Fibroblast of lung (primary cell): ENCODE measurements around the gene HAUS2.

Experiments used
- EZH2 ChIP-seq: IDR thresholded peaks from 2 replicates; pipeline ENCODE4 v1.5.1; 2012; ENCODE audit warnings: low read length, control low read depth, mild to moderate bottlenecking; ENCODE audit errors: missing control alignments
- TF ChIP-seq, protein P1 (sequence below), 2 donors: IDR thresholded peaks in 1 of 2; conservative IDR thresholded peaks in 1 of 2; 1 replicate in 1 of 2; 2 replicates in 1 of 2; pipeline ENCODE4 v1.5.1; 2011 to 2012; ENCODE audit warnings: low read length in 2 of 2, control low read depth in 1 of 2, inconsistent platforms in 1 of 2, low read depth in 1 of 2, mild to moderate bottlenecking in 1 of 2

DNA sequence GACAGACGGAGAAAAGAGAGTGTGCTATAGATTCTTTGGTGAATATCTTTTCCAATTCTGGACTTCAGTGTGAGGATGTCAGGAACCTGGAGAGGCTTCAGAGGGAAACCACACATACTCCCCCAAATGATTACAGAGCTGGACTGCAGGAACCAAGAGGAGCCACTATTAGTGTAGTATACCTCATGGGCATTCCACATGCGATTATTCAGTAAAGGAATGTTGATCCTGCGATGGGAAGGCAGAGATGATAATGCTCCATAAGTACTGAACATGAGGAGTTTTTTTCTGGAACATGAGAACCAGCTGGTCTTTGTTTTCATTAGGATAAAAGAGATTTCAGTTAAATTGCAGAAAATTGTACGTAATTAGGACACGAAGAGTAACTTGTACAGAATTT lies 45.5 kb downstream of the HAUS2 start:
- TF ChIP-seq, protein P1, sequence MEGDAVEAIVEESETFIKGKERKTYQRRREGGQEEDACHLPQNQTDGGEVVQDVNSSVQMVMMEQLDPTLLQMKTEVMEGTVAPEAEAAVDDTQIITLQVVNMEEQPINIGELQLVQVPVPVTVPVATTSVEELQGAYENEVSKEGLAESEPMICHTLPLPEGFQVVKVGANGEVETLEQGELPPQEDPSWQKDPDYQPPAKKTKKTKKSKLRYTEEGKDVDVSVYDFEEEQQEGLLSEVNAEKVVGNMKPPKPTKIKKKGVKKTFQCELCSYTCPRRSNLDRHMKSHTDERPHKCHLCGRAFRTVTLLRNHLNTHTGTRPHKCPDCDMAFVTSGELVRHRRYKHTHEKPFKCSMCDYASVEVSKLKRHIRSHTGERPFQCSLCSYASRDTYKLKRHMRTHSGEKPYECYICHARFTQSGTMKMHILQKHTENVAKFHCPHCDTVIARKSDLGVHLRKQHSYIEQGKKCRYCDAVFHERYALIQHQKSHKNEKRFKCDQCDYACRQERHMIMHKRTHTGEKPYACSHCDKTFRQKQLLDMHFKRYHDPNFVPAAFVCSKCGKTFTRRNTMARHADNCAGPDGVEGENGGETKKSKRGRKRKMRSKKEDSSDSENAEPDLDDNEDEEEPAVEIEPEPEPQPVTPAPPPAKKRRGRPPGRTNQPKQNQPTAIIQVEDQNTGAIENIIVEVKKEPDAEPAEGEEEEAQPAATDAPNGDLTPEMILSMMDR (conservative IDR thresholded peaks at IDR 0.05 in 1 of 2, IDR thresholded peaks at IDR 0.05 in 1 of 2; ENCODE audit: low read depth in 1 of 2, low read length in 2 of 2), result no peak
- TF ChIP-seq EZH2, result no peak
